ENCODE data around the gene CKS2.
A peak's percentile ranks its signal among the peaks of the same experiment; 100 is the strongest.

Gene CKS2

GRCh38 chr9:89351584-89352300, 40.7 kb downstream of the CKS2 start:
- DNase-seq, result no peak

- DNase-seq, result no peak
Measured at GRCh38 chr9:89352451-89352850, 41.5 kb downstream of the CKS2 start.

GRCh38 chr9:89352874-89353649, 42.1 kb downstream of the CKS2 start:
- no peak for DNase-seq

GRCh38 chr9:89353989-89354388, 43.0 kb downstream of the CKS2 start:
- DNase-seq, result no peak

- DNase-seq, result no peak
Measured at GRCh38 chr9:89354471-89354870, 43.5 kb downstream of the CKS2 start.

- no peak for DNase-seq
Measured at GRCh38 chr9:89356782-89357181, 45.8 kb downstream of the CKS2 start.

- DNase-seq, result no peak
Measured at GRCh38 chr9:89357331-89358197, 46.6 kb downstream of the CKS2 start.

GRCh38 chr9:89358376-89358916, 47.5 kb downstream of the CKS2 start:
- no peak for DNase-seq

GRCh38 chr9:89358985-89359384, 48.0 kb downstream of the CKS2 start:
- no peak for DNase-seq

- no peak for DNase-seq
Measured at GRCh38 chr9:89359751-89360261, 48.8 kb downstream of the CKS2 start.

- no peak for DNase-seq
Measured at GRCh38 chr9:89360465-89360864, 49.5 kb downstream of the CKS2 start.

GRCh38 chr9:89361031-89361430, 50.0 kb downstream of the CKS2 start:
- DNase-seq, result no peak

GRCh38 chr9:89361816-89362646, 51.0 kb downstream of the CKS2 start:
- no peak for DNase-seq

- no peak for DNase-seq
Measured at GRCh38 chr9:89362647-89363310, 51.8 kb downstream of the CKS2 start.

GRCh38 chr9:89363311-89363670, 52.3 kb downstream of the CKS2 start:
- DNase-seq, result no peak

GRCh38 chr9:89363921-89364665, 53.1 kb downstream of the CKS2 start:
- peak; percentile 3 for DNase-seq

GRCh38 chr9:89364666-89365531, 53.9 kb downstream of the CKS2 start:
- DNase-seq, result peak; percentile 9

GRCh38 chr9:89365532-89365912, 54.5 kb downstream of the CKS2 start:
- DNase-seq, result peak; percentile 1
